Neural crest cell (in vitro differentiated cells): Measurements from ENCODE around the gene TMEM117. TPM values are rescaled to one million over a fixed set of nuclear protein-coding genes. Genes with fewer than 3 reads are reported as not detected.

Source experiments
- DNase-seq: peaks from one replicate; pipeline ENCODE4 v3.0.0; 2021; ENCODE audit warnings: low read depth, mixed read lengths, low spot score
- H3K27ac Mint-ChIP-seq: one replicate; pipeline ENCODE4 v1.8.0; 2021; ENCODE audit warnings: mild to moderate bottlenecking, mixed read lengths; ENCODE audit not compliant: unreplicated experiment
- H3K27me3 Mint-ChIP-seq: 2 replicates; pipeline ENCODE4 v1.8.0; 2021; ENCODE audit warnings: low read depth, mild to moderate bottlenecking, mixed read lengths
- H3K36me3 Mint-ChIP-seq: 2 replicates; pipeline ENCODE4 v1.8.0; 2021; ENCODE audit warnings: low read depth, mild to moderate bottlenecking, mixed read lengths
- H3K4me1 Mint-ChIP-seq: 2 replicates; pipeline ENCODE4 v1.8.0; 2021; ENCODE audit warnings: mixed read lengths
- H3K4me3 Mint-ChIP-seq: one replicate; pipeline ENCODE4 v1.8.0; 2021; ENCODE audit warnings: mild to moderate bottlenecking, mixed read lengths
- H3K9me3 Mint-ChIP-seq: 2 replicates; pipeline ENCODE4 v1.8.0; 2021; ENCODE audit warnings: mixed read lengths
- total RNA-seq: library from RNA; stranded (reverse); gene quantifications from 2 replicates; pipeline ENCODE4 v1.2.1, GENCODE V29; 2021
- TF ChIP-seq, protein P1 (sequence below): fragments of 200-600 bp; sonication (generic); conservative IDR thresholded peaks from 2 replicates; pipeline ENCODE4 v1.5.0; 2021; ENCODE audit warnings: antibody characterized with exemption, mild to moderate bottlenecking

Gene TMEM117
- total RNA-seq, 1 donor from 2014 or later, result 7.6 TPM

DNA sequence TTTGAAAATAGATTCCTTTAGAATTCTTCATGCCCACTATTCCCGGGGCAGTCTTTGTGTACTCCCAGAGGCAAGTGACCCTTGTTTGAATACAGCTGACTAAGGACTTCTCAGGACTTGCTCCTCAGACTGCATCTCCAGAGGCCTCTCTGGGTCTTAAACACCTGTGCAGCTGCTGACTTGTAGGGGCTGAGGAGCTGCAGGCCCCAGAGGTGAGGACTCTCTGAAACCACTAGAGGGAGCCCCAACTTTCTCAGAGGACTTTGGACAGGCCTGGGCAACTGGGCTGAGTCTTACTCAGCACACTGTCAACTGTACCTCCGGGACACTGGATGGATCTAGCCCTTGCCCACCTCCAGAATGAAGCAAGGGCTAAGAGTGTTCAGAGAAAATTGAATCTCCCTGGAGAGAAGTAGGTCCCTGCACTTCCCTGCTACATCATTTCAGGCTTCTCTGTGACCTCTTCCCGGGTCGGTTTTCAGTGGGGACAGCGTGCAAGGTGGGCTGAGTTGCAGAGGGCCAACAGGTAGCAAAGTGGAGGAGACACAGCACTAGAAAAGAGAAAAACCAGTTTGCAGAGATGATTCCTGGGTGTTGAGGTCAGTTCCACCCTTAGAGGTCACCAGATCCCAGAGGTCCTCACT is 164.6 kb downstream of the TMEM117 start:
- peak; percentile 7 for DNase-seq
- no peak overlapping the region for H3K4me3 Mint-ChIP-seq
- peaks cover 8% of the 10 kb centered on the region for H3K9me3 Mint-ChIP-seq
- no peak overlapping the region for H3K27ac Mint-ChIP-seq
- no peaks in the 10 kb centered on the region for H3K4me1 Mint-ChIP-seq
- TF ChIP-seq, protein P1, sequence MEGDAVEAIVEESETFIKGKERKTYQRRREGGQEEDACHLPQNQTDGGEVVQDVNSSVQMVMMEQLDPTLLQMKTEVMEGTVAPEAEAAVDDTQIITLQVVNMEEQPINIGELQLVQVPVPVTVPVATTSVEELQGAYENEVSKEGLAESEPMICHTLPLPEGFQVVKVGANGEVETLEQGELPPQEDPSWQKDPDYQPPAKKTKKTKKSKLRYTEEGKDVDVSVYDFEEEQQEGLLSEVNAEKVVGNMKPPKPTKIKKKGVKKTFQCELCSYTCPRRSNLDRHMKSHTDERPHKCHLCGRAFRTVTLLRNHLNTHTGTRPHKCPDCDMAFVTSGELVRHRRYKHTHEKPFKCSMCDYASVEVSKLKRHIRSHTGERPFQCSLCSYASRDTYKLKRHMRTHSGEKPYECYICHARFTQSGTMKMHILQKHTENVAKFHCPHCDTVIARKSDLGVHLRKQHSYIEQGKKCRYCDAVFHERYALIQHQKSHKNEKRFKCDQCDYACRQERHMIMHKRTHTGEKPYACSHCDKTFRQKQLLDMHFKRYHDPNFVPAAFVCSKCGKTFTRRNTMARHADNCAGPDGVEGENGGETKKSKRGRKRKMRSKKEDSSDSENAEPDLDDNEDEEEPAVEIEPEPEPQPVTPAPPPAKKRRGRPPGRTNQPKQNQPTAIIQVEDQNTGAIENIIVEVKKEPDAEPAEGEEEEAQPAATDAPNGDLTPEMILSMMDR, result peak; percentile 64
- H3K36me3 Mint-ChIP-seq, result peaks cover 6% of the 10 kb centered on the region
- H3K27me3 Mint-ChIP-seq, result no peaks in the 10 kb centered on the region

DNA sequence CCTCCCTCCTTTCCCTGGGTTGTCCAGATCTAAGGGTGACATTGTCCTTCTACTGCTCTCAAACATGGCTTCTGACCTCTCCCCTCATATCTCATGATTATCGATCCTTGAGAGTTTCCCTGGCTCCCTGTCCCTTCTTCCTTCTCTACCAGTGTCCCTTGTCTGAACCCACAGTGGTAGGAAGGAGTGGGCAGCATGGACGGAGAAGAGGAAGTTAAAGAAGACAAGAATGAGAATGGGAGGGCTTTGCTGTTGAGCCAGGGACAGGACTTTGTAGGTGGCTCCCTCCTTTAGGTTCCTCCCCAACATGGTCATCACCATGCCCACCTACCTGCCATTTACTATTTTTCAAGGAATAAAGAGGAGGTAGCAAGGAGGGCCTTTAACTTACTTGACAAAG is 166.7 kb downstream of the TMEM117 start:
- Mint-ChIP-seq H3K27me3 (no peaks in the 10 kb centered on the region), H3K36me3 (peaks cover 9% of the 10 kb centered on the region), H3K4me3 (no peak overlapping the region), H3K4me1 (no peaks in the 10 kb centered on the region), H3K27ac (peak overlapping the region; percentile 78), H3K9me3 (peaks cover 10% of the 10 kb centered on the region)
- TF ChIP-seq, protein P1, result no peak
- no peak for DNase-seq

- no peak overlapping the region for H3K27ac Mint-ChIP-seq
- no peaks in the 10 kb centered on the region for H3K4me1 Mint-ChIP-seq
- TF ChIP-seq, protein P1, result no peak
- H3K27me3 Mint-ChIP-seq, result no peaks in the 10 kb centered on the region
- H3K9me3 Mint-ChIP-seq, result peaks cover 16% of the 10 kb centered on the region
- no peak for DNase-seq
- H3K4me3 Mint-ChIP-seq, result no peak overlapping the region
- H3K36me3 Mint-ChIP-seq, result peaks cover 15% of the 10 kb centered on the region
Measured at GRCh38 chr12:44003721-44004120, 167.8 kb downstream of the TMEM117 start.

GRCh38 chr12:44015333-44015941 is 179.6 kb downstream of the TMEM117 start:
- H3K27me3 Mint-ChIP-seq, result no peaks in the 10 kb centered on the region
- TF ChIP-seq, protein P1, result peak; percentile 81
- peaks cover 27% of the 10 kb centered on the region for H3K4me1 Mint-ChIP-seq
- no peak overlapping the region for H3K27ac Mint-ChIP-seq
- DNase-seq, result no peak
- peaks cover 5% of the 10 kb centered on the region for H3K36me3 Mint-ChIP-seq
- peaks cover 2% of the 10 kb centered on the region for H3K9me3 Mint-ChIP-seq
- no peak overlapping the region for H3K4me3 Mint-ChIP-seq

DNA sequence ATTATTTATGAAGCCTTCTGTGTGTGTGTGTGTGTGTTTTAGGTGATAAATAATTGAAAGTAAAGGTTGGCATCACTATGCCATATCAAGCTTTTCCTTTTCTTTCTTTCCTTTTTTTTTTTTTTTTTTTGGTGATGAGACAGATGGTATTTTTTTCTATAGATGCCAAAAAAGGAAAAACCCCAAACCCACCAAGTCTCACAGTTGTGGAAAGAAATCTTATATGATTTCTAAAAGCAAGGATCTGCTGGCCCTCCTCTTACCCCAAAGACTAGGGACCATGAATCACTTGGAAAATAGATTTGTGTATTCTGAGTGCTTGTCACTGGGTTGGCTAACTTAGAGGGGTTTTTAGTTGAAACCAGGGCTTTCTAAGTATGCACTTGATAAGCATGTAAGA is 181.3 kb downstream of the TMEM117 start:
- H3K4me1 Mint-ChIP-seq, result peaks cover 27% of the 10 kb centered on the region
- no peak overlapping the region for H3K27ac Mint-ChIP-seq
- DNase-seq, result no peak
- H3K4me3 Mint-ChIP-seq, result no peak overlapping the region
- no peaks in the 10 kb centered on the region for H3K36me3 Mint-ChIP-seq
- no peaks in the 10 kb centered on the region for H3K27me3 Mint-ChIP-seq
- TF ChIP-seq, protein P1, result no peak
- no peaks in the 10 kb centered on the region for H3K9me3 Mint-ChIP-seq
